HG03135 (cell line): ENCODE measurements around the gene PTTG1.
A peak's percentile ranks its signal among the peaks of the same experiment; 100 is the strongest.

Source experiments
- ATAC-seq: cut with Tn5 transposase; IDR thresholded peaks from one replicate; pipeline ENCODE4 v1.9.1; 2021; ENCODE audit warnings: mild to moderate bottlenecking, moderate library complexity; ENCODE audit not compliant: unreplicated experiment

PTTG1 gene

GRCh38 chr5:160452036-160452435 is 30.4 kb downstream of the PTTG1 start:
- ATAC-seq: no peak

DNA sequence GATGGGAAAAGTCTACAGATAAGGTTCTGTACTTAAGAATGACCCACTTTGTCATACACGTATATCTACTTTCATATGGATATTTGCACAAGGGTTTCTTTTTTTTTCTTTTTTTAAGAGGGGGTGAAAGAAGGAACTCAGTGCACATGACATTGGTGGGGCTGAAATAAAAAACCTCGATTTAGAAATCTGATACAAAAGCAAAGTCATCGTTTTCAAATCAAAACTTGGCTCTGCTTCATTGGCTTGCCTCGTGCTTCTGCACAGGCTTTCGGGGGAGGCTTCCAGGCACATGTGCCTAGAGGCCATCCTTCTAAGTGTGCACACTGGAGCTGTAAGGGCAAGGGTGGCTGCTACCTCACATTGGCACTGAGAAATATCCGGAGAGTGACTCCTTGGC is 31.1 kb downstream of the PTTG1 start:
- no peak for ATAC-seq

- no peak for ATAC-seq
Measured at GRCh38 chr5:160453751-160454150, 32.1 kb downstream of the PTTG1 start.

DNA sequence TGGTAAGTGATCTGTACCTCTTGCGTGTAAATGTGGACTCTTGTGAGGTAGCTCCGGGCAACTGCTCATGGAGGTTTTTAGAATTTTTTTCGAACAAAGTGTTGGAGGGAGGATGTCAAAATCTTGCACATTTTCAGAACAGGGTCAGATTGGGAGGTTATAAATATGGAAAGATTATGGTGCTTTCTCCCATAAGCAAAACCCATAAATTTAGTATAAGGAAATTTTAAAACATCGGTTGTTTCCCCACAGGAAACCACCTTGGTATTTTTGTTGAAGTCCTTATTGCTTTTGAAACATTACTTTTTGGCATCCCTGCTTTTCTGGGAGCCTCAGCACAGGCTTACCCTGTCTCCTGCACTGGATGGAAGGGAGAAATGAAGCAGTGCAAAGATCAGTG is 33.9 kb downstream of the PTTG1 start:
- no peak for ATAC-seq

GRCh38 chr5:160456480-160457177 is 35.0 kb downstream of the PTTG1 start:
- no peak for ATAC-seq

DNA sequence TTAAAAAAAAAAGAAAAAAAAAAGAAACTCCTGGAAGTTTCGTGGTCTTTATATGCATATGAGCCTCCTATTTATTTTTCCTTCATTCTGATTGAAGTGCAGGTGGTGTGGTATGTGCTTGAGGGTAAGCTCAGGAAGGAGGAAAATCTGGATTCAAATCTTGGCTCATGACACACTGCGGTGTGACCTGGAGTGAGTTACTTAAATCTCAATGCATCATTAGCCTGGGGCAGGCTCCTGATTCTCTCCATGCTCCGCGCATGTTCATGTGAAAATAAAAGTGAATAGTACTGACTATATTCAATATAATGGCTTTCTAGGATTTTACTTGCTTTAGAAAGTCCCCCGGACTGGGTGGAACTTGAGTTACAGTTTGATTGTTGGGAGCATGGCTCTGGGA is 35.6 kb downstream of the PTTG1 start:
- ATAC-seq: no peak

GRCh38 chr5:160458806-160459800 is 37.4 kb downstream of the PTTG1 start:
- peak; percentile 65 for ATAC-seq

GRCh38 chr5:160460377-160461049 is 38.9 kb downstream of the PTTG1 start:
- no peak for ATAC-seq

DNA sequence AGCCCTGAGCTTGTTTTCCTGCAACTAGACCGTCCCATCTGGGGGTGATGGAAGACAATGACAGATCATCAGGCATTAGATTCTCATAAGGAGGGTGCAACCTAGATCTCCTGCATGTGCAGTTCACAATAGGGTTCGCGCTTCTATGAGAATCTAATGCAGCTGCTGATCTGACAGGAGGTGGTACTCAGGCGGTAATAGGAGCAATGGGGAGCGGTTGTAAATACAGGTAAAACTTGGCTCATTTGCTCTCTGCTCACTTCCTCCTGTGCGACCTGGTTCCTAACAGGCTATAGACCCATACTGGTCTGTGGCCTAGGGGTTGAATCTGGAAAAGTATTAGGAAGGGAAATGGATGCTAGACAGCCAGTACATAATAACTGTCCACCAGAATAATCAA is 39.7 kb downstream of the PTTG1 start:
- ATAC-seq: no peak

DNA sequence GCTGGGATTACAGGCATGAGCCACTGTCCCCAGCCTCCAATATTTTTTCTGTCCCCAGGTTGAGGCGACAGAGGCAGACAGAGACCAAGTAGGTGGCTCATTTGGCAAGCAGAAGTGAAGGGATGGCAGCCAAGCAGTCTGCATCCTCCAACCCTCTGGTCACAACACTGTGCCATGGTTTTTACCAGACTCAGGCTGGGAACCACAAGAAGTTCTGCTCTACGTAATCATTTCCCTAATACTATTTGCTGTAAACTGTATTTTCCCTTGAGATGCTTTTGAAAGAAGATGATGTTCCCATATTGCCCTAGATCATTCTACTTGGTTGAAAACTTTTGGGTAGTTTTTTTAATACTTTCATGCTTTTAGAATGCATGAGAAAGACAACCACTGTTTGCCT is 40.5 kb downstream of the PTTG1 start:
- ATAC-seq: no peak

GRCh38 chr5:160463227-160463626 is 41.6 kb downstream of the PTTG1 start:
- no peak for ATAC-seq

DNA sequence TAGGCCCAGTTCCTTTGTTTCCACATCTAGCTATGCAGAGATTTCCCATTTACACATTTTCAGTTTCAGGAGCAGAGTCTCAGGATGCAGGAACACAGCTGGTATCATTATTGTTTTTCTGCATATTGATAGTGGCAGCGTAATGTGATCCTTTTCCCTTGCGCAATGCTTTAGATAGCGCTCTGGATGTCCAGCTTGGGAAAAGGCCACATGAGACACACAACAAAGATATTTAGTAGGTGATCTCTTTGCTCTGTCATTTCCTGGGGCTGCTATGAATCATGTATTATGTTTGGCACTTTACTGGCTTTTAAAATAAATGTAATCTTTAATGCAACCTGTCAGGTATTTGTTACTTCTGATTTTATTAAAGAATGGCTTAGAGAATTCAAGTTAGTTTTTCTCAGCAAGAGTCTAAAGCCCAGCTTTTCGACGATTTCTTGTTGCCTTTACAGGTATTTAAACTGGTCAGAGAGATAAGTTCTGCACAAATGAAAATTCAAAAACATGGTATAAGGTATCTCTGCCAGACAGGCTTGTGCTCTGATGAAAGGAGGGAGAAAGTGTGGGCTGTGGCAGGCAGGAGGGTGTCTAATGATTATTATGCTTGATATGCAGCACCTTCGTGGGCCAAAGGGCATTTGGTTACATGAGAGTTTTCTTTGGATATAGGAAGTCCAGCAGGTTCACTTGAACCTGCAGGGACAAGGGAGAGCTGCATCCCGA is 42.2 kb downstream of the PTTG1 start:
- no peak for ATAC-seq

GRCh38 chr5:160464466-160464797 is 42.8 kb downstream of the PTTG1 start:
- no peak for ATAC-seq

DNA sequence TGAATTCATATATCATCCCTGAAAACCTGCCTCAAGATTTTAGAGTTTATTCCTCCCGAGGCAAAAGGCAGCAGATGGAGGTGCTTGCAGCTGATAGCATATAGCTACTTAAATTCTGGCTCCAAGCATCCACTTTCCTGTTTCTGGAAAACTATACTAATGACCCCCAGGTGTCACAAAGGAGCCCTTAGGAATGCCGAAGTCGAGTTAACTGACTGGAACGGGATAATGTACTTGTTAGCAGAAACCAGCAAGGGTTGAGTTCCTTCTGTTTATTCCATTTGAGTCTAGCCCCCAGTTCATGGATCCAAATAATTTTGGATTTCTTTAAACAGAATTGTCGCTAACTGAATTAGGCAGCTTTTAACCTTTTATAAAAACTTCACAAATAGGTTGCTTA is 44.5 kb downstream of the PTTG1 start:
- no peak for ATAC-seq

DNA sequence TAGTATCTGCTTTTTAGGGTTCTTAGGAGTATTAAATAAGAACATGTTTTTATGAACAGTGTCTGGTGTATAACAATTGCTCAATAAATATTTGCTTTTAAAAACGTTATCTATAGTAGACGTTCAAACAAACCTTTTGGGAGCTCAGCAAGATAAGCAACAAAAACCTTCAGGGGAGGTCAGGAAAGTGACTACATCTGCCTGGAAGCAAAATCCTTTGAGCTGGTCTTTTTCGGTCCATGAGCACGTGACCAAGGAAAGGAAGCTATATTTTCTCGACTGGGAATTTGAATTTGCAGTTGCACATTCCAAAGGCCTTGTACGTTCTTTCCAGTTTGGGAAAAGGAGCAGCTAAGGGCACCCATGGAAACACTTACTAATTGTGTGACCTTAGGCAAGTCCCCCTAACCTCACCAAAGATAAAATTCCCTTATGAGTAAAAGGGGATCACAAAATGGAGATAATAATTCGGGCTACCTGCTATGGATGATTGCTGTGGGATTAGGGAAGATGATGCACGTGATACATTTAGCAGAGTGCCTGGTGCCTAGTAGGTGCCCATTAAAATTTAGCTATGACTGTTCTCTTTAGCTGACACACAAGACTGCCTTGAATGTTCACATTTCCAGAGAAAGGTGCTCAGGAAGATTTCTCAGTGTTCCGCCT is 45.4 kb downstream of the PTTG1 start:
- peak; percentile 7 for ATAC-seq

DNA sequence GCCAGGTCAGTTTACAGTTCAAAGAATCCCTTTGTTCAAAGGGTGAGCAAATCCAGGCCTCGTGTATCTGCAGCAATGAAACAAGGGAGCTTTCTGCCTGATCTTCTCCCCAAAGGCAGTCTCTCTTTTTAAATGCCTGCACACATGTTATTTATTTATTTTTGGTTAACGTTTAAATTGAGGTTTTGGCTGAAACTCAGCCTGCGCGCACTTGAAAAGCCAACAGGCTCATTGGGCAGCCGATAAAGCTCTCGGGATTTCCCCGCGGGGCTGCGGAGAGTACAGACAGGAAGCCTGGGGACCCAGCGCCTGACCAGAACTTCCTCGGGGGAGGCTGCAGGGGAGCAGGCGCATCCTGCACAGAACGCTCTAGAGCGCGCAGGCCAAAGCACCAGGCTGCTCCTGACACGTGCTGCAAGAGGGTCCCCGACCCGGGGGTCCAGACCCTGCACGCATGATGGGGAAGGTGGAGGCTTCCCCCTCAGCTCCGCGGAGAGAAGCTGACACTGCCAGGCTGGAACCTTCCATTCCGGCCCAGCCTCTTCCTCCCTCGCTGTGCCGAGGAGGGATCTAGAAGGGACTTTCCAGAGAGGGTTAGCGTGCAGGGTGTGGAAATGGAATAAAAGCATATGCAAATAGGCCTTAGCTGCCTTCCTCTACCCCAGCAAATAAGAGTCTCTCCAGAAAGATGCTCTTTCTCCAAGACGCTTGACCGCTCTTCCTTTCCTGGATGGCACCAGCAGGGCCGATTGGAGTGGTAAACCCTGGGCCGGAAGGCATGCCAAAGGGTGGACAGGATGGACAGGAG is 46.1 kb downstream of the PTTG1 start:
- peak; percentile 92 for ATAC-seq

- ATAC-seq: no peak
Measured at GRCh38 chr5:160468363-160468975, 46.8 kb downstream of the PTTG1 start.

DNA sequence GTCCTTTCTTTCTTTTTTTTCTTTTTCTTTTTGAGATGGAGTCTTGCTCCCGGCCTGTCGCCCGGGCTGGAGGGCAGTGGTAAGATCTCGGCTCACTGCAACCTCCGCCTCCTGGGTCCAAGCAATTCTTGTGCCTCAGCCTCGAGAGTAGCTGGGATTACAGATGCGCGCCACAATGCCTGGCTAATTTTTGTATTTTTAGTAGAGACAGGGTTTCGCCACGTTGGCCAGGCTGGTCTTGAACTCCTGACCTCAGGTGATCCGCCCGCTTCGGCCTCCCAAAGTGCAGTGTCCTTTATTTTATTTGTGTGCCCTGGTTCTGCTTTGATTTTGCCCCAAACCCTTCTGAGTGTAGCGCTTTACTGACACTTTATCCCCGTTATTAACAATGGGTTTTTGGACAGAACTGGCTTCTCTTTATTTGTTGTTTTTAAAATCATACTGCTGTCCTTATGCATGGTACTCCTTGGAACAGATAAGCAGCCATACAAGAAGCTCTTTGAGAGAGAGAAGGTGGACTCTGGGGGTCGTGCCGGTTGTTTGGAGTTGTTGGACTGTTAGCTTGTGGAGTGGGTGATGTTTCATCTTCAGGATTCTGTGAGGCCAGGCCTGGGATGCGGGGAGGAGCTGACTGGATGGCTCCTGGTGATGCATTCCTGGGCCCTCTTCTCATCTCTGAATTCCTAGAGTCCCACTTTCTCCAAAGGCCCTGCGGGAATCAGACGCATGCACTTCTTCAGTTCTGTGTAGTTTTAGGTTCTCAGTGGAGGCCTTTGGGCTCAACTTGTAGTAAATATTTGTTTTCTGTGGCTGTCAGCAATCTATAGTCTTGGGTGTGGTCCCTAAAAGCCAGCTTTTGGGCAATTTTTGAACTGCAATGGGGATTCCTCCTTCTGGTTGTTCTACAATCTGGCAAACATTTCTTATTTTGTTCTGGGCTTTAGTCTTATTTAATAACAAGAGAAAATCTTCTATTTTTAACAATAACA is 47.8 kb downstream of the PTTG1 start:
- no peak for ATAC-seq
